Glutamatergic neuron (in vitro differentiated cells): ENCODE data around the gene PLA2G4B. TPM values are rescaled to one million over a fixed set of nuclear protein-coding genes. Genes with fewer than 3 reads are reported as not detected.

Source experiments
- DNase-seq: peaks from one replicate; pipeline ENCODE4 v3.0.0; 2022
- H3K27ac Mint-ChIP-seq: one replicate; pipeline ENCODE4 v1.8.0; 2020; ENCODE audit warnings: mild to moderate bottlenecking, mixed read lengths, inconsistent platforms; ENCODE audit not compliant: unreplicated experiment
- H3K27me3 Mint-ChIP-seq: one replicate; pipeline ENCODE4 v1.8.0; 2020; ENCODE audit warnings: mild to moderate bottlenecking, moderate library complexity, mixed read lengths, inconsistent platforms; ENCODE audit not compliant: unreplicated experiment
- H3K36me3 Mint-ChIP-seq: one replicate; pipeline ENCODE4 v1.8.0; 2020; ENCODE audit warnings: mild to moderate bottlenecking, mixed read lengths, inconsistent platforms; ENCODE audit not compliant: unreplicated experiment
- H3K4me1 Mint-ChIP-seq: one replicate; pipeline ENCODE4 v1.8.0; 2020; ENCODE audit warnings: mild to moderate bottlenecking, low read depth, mixed read lengths, inconsistent platforms; ENCODE audit not compliant: unreplicated experiment
- H3K4me3 Mint-ChIP-seq: one replicate; pipeline ENCODE4 v1.8.0; 2020; ENCODE audit warnings: mild to moderate bottlenecking, mixed read lengths, inconsistent platforms; ENCODE audit not compliant: unreplicated experiment
- H3K9me3 Mint-ChIP-seq: one replicate; pipeline ENCODE4 v1.8.0; 2020; ENCODE audit warnings: mild to moderate bottlenecking, moderate library complexity, mixed read lengths, inconsistent platforms; ENCODE audit not compliant: unreplicated experiment
- total RNA-seq: library from RNA; stranded (reverse); fragmentation: NEBNext Ultra II Directional; extraction: Animal tissue kit (Norgen Biotek cat#: 25700); gene quantifications from one replicate; pipeline ENCODE4 v1.2.1, GENCODE V29; 2021; ENCODE audit not compliant: unreplicated experiment
- TF ChIP-seq, protein P1 (sequence below): fragments of 200-600 bp; sonication (generic); IDR thresholded peaks from one replicate; pipeline ENCODE4 v1.5.0; 2021; ENCODE audit not compliant: partially characterized antibody, unreplicated experiment

PLA2G4B gene
- total RNA-seq, 1 donor from 2014 or later, result 17.9 TPM

DNA sequence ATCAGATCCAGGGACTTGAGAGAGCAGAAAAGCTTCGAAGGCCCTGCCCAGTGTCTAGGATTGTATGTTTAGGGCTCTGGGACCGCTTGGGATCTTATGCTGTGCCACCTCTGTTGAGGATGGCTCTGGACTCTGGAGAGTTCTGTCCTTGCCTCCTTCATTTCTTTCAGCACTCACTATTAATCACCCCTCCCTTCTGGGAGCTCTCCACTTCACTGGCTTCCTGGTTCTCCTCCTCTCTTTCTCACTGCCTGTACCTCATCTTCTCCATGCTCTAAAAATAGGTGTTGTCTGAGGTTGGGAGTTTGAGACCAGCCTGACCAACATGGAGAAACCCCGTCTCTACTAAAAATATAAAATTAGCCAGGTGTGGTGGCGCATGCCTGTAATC, 47.1 kb upstream of the PLA2G4B start:
- peak overlapping the region; percentile 13 for H3K4me3 Mint-ChIP-seq
- TF ChIP-seq, protein P1, sequence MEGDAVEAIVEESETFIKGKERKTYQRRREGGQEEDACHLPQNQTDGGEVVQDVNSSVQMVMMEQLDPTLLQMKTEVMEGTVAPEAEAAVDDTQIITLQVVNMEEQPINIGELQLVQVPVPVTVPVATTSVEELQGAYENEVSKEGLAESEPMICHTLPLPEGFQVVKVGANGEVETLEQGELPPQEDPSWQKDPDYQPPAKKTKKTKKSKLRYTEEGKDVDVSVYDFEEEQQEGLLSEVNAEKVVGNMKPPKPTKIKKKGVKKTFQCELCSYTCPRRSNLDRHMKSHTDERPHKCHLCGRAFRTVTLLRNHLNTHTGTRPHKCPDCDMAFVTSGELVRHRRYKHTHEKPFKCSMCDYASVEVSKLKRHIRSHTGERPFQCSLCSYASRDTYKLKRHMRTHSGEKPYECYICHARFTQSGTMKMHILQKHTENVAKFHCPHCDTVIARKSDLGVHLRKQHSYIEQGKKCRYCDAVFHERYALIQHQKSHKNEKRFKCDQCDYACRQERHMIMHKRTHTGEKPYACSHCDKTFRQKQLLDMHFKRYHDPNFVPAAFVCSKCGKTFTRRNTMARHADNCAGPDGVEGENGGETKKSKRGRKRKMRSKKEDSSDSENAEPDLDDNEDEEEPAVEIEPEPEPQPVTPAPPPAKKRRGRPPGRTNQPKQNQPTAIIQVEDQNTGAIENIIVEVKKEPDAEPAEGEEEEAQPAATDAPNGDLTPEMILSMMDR, result no peak
- no peaks in the 10 kb centered on the region for H3K36me3 Mint-ChIP-seq
- H3K4me1 Mint-ChIP-seq, result peaks cover 33% of the 10 kb centered on the region
- no peak for DNase-seq
- peak overlapping the region; percentile 46 for H3K27ac Mint-ChIP-seq
- peaks cover 2% of the 10 kb centered on the region for H3K9me3 Mint-ChIP-seq
- peaks cover 2% of the 10 kb centered on the region for H3K27me3 Mint-ChIP-seq

DNA sequence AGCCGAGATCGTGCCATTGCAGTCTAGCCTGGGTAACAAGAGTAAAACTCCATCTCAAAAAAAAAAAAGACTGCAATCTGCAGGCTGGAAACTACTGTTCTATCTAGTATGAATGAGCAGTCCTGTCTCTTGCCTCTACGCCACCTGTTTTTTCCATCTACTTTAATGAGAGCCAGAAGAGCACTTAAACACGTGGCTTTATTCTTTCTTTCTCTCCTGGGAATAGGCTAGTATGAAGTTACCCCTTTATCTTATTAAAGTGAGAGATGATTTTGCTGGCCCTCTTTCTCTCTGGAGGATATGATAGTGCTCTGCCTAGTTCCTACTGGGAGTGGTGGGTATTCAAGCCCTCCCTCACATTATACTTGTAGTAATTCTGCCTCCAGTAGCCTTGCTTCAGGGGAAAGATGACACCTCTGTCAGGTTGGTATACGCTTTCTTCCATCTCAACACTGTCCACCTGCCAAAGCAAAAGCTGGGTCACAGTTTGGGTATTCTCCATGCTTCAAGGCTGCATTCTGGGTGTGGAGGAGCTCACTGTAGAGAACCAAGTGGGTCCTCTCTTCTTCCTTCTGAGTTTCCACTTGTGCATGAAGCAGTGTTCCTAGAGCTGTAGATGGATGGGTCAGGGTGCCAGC, 46.5 kb upstream of the PLA2G4B start:
- TF ChIP-seq, protein P1, result no peak
- H3K27me3 Mint-ChIP-seq, result peaks cover 2% of the 10 kb centered on the region
- H3K9me3 Mint-ChIP-seq, result peaks cover 2% of the 10 kb centered on the region
- peak overlapping the region; percentile 46 for H3K27ac Mint-ChIP-seq
- DNase-seq, result no peak
- peaks cover 36% of the 10 kb centered on the region for H3K4me1 Mint-ChIP-seq
- H3K4me3 Mint-ChIP-seq, result peak overlapping the region; percentile 13
- H3K36me3 Mint-ChIP-seq, result no peaks in the 10 kb centered on the region

DNA sequence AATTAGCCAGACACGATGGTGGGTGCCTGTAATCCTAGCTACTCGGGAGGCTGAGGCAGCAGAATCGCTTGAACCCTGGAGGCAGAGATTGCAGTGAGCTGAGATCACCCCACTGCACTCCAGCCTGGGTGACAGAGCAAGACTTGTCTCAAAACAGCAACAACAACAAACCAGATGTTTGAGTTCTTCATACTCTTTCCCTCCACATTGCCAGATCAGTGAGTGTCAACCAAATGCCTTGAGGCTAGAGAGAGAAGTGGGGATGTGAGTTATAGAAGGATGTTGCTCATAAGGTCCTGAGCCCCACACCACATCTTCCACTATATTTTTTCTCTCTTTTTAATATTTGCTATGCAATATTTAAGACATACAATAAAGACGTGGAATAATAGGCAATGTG, 44.6 kb upstream of the PLA2G4B start:
- Mint-ChIP-seq H3K4me1 (peaks cover 29% of the 10 kb centered on the region), H3K27ac (no peak overlapping the region), H3K9me3 (no peaks in the 10 kb centered on the region), H3K4me3 (no peak overlapping the region), H3K27me3 (peaks cover 2% of the 10 kb centered on the region), H3K36me3 (no peaks in the 10 kb centered on the region)
- TF ChIP-seq, protein P1, result no peak
- DNase-seq, result no peak

DNA sequence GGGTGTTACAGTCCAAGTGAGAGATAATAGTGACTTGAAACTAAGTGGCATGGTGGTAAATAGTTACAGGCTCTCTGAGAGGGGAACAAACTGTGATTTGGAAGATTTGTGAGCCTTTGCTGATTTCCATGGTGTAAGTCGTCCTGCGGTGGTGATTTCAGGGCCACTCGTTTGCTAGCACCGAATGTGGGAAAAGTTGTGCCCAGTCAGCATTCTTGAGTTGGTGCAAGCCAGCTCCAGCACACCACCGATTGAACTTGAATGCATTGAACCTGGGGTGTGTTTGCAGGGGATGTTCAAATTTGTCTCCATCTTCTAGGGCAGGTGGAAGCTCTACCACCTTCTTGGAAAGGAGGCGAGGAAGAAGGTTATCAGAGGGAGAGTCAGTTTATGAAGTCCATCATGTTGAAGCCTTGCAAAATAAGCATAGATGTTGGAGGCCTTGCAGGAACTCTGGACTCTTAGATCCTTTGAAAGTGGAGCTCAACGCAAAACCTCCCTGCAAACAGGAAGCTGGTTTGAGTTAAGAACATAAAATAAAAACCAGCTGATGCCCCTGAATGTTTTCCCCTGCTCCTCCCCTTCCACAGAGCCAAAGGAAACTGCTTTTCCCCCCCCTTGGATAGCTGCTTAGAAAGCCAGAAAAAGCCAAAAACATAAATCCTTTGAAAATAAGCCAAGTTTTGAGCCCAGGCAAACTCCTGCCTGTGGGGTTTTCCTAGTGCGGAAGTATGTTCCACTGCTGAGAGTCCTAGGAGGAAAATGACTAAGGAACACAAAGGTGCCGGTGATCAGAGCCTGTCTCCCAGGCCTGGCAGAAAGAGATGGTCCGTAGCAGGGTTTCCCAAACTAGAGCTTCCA, 42.4 kb upstream of the PLA2G4B start:
- TF ChIP-seq, protein P1, result no peak
- no peak for DNase-seq
- Mint-ChIP-seq H3K4me3 (no peak overlapping the region), H3K9me3 (no peaks in the 10 kb centered on the region), H3K36me3 (no peaks in the 10 kb centered on the region), H3K27me3 (peaks cover 2% of the 10 kb centered on the region), H3K27ac (no peak overlapping the region), H3K4me1 (peaks cover 14% of the 10 kb centered on the region)
